ENCODE measurements around the gene SCAPER.

SCAPER gene

DNA sequence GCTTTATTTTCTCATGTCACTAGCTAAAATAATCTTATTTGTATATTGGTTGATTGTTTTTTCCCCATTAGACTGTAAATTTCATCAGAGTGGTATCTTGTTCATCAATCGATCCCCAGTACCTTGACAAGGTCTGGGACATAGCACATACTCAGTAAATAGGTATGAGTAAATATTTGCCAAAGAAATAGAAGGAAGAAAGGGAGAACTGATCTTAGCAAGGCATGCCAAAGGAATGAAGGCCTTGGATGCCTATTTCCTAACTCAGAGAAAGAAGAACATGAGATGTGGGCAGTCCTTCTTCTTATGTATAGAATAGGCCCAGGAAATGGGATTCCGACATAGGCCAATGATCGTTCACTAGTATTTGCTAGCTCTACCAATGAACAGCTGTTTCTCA, 513.8 kb downstream of the SCAPER start:
- Histone ChIP-seq H3K4me3 (ENCODE audit: low read length) (no peak overlapping the region), H3K9me3 (ENCODE audit: insufficient read depth, low read depth, low read length) (no peaks in the 10 kb centered on the region), H3K27me3 (ENCODE audit: insufficient read depth, low read length) (no peaks in the 10 kb centered on the region), H3K9ac (ENCODE audit: low read depth, low read length) (no peak overlapping the region), H3K4me1 (ENCODE audit: insufficient read depth, low read length) (no peaks in the 10 kb centered on the region), H3K27ac (ENCODE audit: low read length) (no peak overlapping the region), H3K36me3 (ENCODE audit: insufficient read depth, low read depth, low read length) (no peaks in the 10 kb centered on the region)

DNA sequence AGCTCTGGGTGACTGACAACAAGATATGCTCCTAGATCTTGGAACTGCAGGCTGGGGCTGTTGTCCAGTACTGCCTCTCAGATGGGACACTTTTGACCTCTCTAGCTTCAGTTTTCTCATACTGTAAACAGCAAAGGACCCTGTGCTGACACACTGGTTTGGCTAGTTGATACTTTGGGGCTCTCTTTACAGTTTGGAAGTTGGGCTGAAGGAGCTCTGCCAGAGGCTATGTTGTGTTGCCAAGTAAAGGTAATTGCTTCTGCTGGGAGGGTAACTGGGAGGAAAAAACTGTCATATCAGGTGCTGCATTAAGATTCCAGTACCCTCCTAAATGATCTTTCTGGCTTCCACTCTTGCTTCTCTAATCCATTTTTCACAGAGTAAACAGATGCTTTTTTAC, 514.6 kb downstream of the SCAPER start:
- H3K36me3 ChIP-seq (ENCODE audit: insufficient read depth, low read depth, low read length): no peaks in the 10 kb centered on the region
- no peak overlapping the region for H3K27ac ChIP-seq (ENCODE audit: low read length)
- no peaks in the 10 kb centered on the region for H3K4me1 ChIP-seq (ENCODE audit: insufficient read depth, low read length)
- no peaks in the 10 kb centered on the region for H3K27me3 ChIP-seq (ENCODE audit: insufficient read depth, low read length)
- H3K9me3 ChIP-seq (ENCODE audit: insufficient read depth, low read depth, low read length): no peaks in the 10 kb centered on the region
- H3K4me3 ChIP-seq (ENCODE audit: low read length): no peak overlapping the region
- no peak overlapping the region for H3K9ac ChIP-seq (ENCODE audit: low read depth, low read length)

DNA sequence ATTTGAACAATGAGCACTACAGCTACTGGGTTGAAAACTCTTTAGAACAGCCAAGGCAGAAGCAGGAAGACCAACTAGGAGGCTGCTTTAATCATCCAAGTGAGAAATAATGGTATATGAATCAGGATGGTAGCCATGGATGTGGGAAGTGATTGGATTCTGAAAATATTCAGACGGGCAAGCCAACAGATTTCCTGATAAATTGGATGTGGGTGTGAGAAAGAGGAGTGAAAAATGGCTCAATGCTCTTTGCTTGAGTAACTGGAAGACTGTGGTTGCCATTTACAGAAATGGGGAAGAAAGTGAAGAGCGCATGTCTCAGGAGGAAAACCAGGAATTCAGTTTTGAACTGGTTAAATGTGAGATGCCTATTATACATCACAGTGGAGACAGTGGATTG, 518.2 kb downstream of the SCAPER start:
- no peak overlapping the region for H3K27ac ChIP-seq (ENCODE audit: low read length)
- H3K27me3 ChIP-seq (ENCODE audit: insufficient read depth, low read length): no peaks in the 10 kb centered on the region
- H3K36me3 ChIP-seq (ENCODE audit: insufficient read depth, low read depth, low read length): no peaks in the 10 kb centered on the region
- no peaks in the 10 kb centered on the region for H3K4me1 ChIP-seq (ENCODE audit: insufficient read depth, low read length)
- no peaks in the 10 kb centered on the region for H3K9me3 ChIP-seq (ENCODE audit: insufficient read depth, low read depth, low read length)
- no peak overlapping the region for H3K4me3 ChIP-seq (ENCODE audit: low read length)
- no peak overlapping the region for H3K9ac ChIP-seq (ENCODE audit: low read depth, low read length)

DNA sequence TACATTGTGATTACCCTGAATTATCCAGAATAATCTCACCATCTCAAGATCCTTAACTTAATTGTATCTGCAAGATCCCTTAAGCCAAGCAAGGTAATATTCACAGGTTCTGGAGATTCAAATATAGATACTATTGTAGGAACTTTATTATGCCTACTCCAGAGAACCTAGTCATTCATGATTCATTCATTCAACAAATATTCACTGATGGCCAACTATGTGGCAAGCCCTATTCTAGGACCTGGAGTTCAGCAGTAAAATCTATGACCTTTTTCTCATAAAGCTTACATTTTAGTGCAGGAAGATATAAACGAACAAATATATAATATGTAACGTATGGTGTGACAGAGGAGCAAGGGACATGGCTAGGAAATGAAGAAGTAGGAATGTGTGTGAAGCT, 519.0 kb downstream of the SCAPER start:
- no peaks in the 10 kb centered on the region for H3K27me3 ChIP-seq (ENCODE audit: insufficient read depth, low read length)
- no peak overlapping the region for H3K27ac ChIP-seq (ENCODE audit: low read length)
- H3K36me3 ChIP-seq (ENCODE audit: insufficient read depth, low read depth, low read length): no peaks in the 10 kb centered on the region
- no peak overlapping the region for H3K9ac ChIP-seq (ENCODE audit: low read depth, low read length)
- no peak overlapping the region for H3K4me3 ChIP-seq (ENCODE audit: low read length)
- no peaks in the 10 kb centered on the region for H3K4me1 ChIP-seq (ENCODE audit: insufficient read depth, low read length)
- no peaks in the 10 kb centered on the region for H3K9me3 ChIP-seq (ENCODE audit: insufficient read depth, low read depth, low read length)

DNA sequence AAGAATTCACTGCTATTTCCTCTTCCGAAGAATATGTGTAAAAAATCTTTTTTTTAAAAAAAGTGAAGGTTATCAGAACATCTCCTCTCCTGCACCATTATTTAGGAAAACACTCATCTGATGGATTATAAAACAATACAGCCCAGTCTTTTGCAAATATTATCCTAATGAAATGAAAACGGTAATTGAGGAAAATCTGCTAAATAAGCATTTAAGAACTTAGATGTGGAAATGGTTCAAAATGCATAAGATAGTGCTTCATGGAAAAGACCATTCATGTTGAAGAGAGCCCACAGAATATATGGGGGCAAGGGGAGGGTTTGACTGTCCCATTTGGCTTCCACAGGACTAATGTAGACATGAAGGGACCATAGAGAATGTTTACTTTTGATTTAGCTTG, 520.7 kb downstream of the SCAPER start:
- Histone ChIP-seq H3K4me1 (ENCODE audit: insufficient read depth, low read length) (no peaks in the 10 kb centered on the region), H3K4me3 (ENCODE audit: low read length) (no peak overlapping the region), H3K27me3 (ENCODE audit: insufficient read depth, low read length) (no peaks in the 10 kb centered on the region), H3K27ac (ENCODE audit: low read length) (no peak overlapping the region), H3K36me3 (ENCODE audit: insufficient read depth, low read depth, low read length) (no peaks in the 10 kb centered on the region), H3K9ac (ENCODE audit: low read depth, low read length) (no peak overlapping the region), H3K9me3 (ENCODE audit: insufficient read depth, low read depth, low read length) (no peaks in the 10 kb centered on the region)

DNA sequence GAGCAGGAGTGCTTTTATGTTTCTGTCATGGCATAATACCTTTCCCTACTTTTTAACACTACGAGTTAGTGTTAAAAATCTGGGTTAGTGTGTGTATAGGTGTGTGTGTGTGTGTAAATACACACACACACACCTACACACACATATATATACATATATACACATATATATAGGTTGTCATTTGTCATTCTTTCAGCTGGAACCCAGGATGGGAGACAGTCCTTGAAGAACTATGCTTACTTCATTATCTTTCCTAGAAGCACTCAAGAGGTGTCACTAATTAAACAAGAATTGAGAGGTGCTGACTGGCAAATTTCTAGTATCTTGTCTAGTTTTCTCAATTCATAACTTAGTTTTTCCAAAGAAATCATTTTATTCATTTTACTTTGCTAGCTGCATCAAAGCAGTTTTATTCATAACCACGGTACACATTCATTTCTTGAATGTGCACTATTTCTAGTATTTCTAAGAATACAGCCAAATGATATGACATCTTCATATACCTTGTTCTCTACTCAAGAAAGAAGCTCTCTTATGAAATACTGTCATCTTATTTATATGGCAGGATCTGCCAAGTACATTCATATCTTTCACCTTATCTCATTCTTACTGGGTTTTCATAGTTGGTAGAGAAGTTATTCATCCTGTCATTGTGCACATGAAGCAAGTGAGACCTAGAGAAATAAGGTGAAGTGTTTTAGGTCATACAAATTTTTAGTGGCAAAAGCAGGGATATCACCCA, 522.0 kb downstream of the SCAPER start:
- Histone ChIP-seq H3K36me3 (ENCODE audit: insufficient read depth, low read depth, low read length) (no peaks in the 10 kb centered on the region), H3K4me3 (ENCODE audit: low read length) (no peak overlapping the region), H3K9ac (ENCODE audit: low read depth, low read length) (no peak overlapping the region), H3K9me3 (ENCODE audit: insufficient read depth, low read depth, low read length) (no peaks in the 10 kb centered on the region), H3K27ac (ENCODE audit: low read length) (no peak overlapping the region), H3K4me1 (ENCODE audit: insufficient read depth, low read length) (no peaks in the 10 kb centered on the region), H3K27me3 (ENCODE audit: insufficient read depth, low read length) (no peaks in the 10 kb centered on the region)

DNA sequence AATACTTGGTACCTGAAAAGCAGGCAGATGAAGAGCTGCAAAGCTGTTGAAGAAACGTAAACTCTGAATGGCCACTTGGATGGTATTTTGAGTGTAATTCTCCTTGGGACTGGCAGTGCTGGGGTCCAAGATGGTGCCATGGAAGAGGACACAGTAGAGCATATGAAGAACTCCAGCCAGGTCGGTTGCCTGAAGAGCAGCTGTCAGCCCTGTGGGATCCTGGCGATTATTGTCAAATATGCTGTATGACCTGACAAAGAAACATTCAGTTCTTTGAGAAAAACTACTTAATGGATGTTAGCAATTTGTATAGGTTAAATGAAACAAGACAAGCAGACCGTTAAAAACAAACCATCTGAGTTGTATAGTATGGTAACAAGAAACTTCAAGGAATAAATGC, 523.8 kb downstream of the SCAPER start:
- Histone ChIP-seq H3K27ac (ENCODE audit: low read length) (no peak overlapping the region), H3K9ac (ENCODE audit: low read depth, low read length) (no peak overlapping the region), H3K27me3 (ENCODE audit: insufficient read depth, low read length) (no peaks in the 10 kb centered on the region), H3K4me3 (ENCODE audit: low read length) (no peak overlapping the region), H3K36me3 (ENCODE audit: insufficient read depth, low read depth, low read length) (no peaks in the 10 kb centered on the region), H3K9me3 (ENCODE audit: insufficient read depth, low read depth, low read length) (no peaks in the 10 kb centered on the region), H3K4me1 (ENCODE audit: insufficient read depth, low read length) (0 out of 2 replicates have a peak, but pooled peaks cover 1% of the 10 kb centered on the region)

DNA sequence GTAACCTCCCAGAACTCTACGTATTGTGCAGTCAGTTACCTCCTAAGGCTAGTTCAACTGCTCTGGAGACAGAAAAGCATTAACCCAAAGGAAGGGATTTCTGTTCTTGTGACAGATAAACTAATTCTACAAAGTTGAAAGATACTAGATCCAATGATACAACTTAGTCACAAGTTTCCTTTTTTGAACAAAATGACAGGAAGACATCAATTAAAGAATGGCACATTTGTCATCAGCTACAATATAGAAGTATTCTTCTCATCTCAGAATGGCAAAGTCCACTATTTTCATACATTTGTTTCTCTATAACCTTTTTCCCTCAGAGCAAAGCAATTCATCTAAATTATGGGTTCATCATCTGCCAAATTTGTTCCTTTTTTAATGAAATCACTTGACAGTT, 524.9 kb downstream of the SCAPER start:
- Histone ChIP-seq H3K9ac (ENCODE audit: low read depth, low read length) (no peak overlapping the region), H3K27ac (ENCODE audit: low read length) (no peak overlapping the region), H3K4me3 (ENCODE audit: low read length) (no peak overlapping the region), H3K9me3 (ENCODE audit: insufficient read depth, low read depth, low read length) (no peaks in the 10 kb centered on the region), H3K4me1 (ENCODE audit: insufficient read depth, low read length) (0 out of 2 replicates have a peak, but pooled peaks cover 3% of the 10 kb centered on the region), H3K27me3 (ENCODE audit: insufficient read depth, low read length) (no peaks in the 10 kb centered on the region), H3K36me3 (ENCODE audit: insufficient read depth, low read depth, low read length) (no peaks in the 10 kb centered on the region)

DNA sequence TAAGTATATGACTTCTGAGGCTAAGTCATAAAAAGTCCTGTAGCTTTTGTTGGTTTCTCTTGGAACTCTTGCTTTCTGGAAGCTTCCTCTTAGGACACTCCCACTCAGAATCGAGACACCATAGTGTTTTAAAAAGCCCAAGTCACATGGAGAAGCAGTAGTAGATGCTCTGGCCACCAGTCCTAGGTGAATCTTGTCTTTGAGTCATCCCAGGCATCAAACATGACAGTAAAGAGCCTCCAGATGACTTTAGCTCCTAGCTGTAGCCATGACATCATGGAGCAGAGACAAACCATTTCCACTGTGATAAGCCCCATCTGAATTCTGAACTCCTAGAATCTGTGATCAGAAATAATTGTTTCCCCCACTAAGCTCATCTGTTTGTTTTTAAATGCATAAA, 526.4 kb downstream of the SCAPER start:
- Histone ChIP-seq H3K9me3 (ENCODE audit: insufficient read depth, low read depth, low read length) (no peaks in the 10 kb centered on the region), H3K27me3 (ENCODE audit: insufficient read depth, low read length) (no peaks in the 10 kb centered on the region), H3K27ac (ENCODE audit: low read length) (no peak overlapping the region), H3K9ac (ENCODE audit: low read depth, low read length) (no peak overlapping the region), H3K4me1 (ENCODE audit: insufficient read depth, low read length) (0 out of 2 replicates have a peak, but pooled peaks cover 3% of the 10 kb centered on the region), H3K36me3 (ENCODE audit: insufficient read depth, low read depth, low read length) (no peaks in the 10 kb centered on the region), H3K4me3 (ENCODE audit: low read length) (no peak overlapping the region)

DNA sequence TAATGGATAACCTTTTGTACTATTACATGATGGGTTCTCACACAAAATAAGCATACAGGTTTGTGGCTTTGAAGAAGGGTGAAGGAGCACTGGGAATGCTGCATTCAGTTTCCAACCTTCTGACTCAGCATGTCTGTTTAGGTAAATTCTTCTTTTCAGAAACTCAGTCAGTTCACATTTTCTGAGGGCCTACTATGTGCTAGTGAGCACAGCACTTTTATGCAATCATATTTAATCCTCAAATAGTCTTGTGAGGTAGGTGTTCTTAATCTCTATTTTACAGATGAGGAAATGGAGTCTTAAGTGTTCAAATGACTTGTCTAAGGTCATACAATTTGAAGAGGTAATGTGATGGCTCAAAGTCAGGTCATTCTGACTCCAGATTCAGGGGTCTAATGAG, 527.4 kb downstream of the SCAPER start:
- 0 out of 2 replicates have a peak, but pooled peaks cover 3% of the 10 kb centered on the region for H3K4me1 ChIP-seq (ENCODE audit: insufficient read depth, low read length)

DNA sequence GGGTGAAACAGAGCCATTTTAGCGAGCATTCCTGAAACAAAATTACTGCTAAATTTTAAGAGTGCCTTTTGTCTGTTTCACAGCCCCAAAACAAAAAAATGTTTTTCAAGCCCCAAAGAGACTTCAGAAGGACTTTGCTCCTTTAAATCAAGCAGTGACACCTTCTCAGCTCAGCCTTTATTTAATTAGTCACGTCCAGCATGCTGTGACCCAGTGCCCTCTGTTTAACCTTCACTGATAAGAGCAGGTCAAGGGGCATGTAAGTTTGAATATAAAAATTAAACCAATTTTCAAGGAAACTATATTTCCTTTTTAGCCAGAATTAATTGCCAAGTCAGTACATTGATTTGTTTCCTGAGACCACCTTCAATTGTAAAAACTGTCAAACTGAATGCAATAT, 527.9 kb downstream of the SCAPER start:
- H3K27ac ChIP-seq (ENCODE audit: low read length): no peak overlapping the region
- H3K4me1 ChIP-seq (ENCODE audit: insufficient read depth, low read length): 0 out of 2 replicates have a peak, but pooled peaks cover 3% of the 10 kb centered on the region
- H3K36me3 ChIP-seq (ENCODE audit: insufficient read depth, low read depth, low read length): no peaks in the 10 kb centered on the region
- no peak overlapping the region for H3K4me3 ChIP-seq (ENCODE audit: low read length)
- H3K9ac ChIP-seq (ENCODE audit: low read depth, low read length): no peak overlapping the region
- H3K9me3 ChIP-seq (ENCODE audit: insufficient read depth, low read depth, low read length): no peaks in the 10 kb centered on the region
- no peaks in the 10 kb centered on the region for H3K27me3 ChIP-seq (ENCODE audit: insufficient read depth, low read length)

More for the DNA sequence above, 527.4 kb downstream of the SCAPER start:
- Histone ChIP-seq H3K27me3 (ENCODE audit: insufficient read depth, low read length) (no peaks in the 10 kb centered on the region), H3K36me3 (ENCODE audit: insufficient read depth, low read depth, low read length) (no peaks in the 10 kb centered on the region), H3K4me3 (ENCODE audit: low read length) (no peak overlapping the region), H3K9ac (ENCODE audit: low read depth, low read length) (no peak overlapping the region), H3K27ac (ENCODE audit: low read length) (no peak overlapping the region), H3K9me3 (ENCODE audit: insufficient read depth, low read depth, low read length) (no peaks in the 10 kb centered on the region)

DNA sequence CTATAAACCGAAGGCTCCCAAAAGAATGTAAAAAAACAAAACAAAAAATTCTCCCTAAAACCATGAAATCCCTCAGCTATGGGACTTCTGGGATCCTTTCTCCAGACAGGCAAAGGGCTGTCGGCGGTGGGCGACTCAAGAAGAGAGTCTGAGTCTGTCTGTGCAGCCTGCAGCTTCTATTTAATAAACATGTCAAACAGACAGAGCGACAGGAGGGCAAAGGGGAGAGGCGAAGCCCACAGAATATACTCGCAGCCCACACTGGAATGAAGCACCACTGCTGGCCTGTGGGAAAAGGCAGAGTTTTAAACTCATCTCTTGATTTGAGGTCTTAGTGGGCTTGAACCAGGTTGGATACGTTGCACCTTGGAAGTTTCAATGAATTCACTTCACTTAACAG, 528.3 kb downstream of the SCAPER start:
- Histone ChIP-seq H3K36me3 (ENCODE audit: insufficient read depth, low read depth, low read length) (no peaks in the 10 kb centered on the region), H3K4me3 (ENCODE audit: low read length) (no peak overlapping the region), H3K9me3 (ENCODE audit: insufficient read depth, low read depth, low read length) (no peaks in the 10 kb centered on the region), H3K4me1 (ENCODE audit: insufficient read depth, low read length) (0 out of 2 replicates have a peak, but pooled peaks cover 3% of the 10 kb centered on the region), H3K9ac (ENCODE audit: low read depth, low read length) (no peak overlapping the region), H3K27ac (ENCODE audit: low read length) (no peak overlapping the region), H3K27me3 (ENCODE audit: insufficient read depth, low read length) (no peaks in the 10 kb centered on the region)
